Pancreas (tissue), 10 donors: ENCODE measurements around the gene ROR1. TPM values are rescaled to one million over a fixed set of nuclear protein-coding genes. Genes with fewer than 3 reads are reported as not detected.

Experiments
- ATAC-seq, 4 donors: fragments of 200-7000 bp; cut with Tn5 transposase; one replicate each; pipeline versions ENCODE4 v1.8.0 to v1.9.1; 2020; ENCODE audit warnings: mild to moderate bottlenecking in 4 of 4, moderate library complexity in 4 of 4
- DNase-seq, 6 donors: peaks; one replicate each; pipeline ENCODE4 v3.0.0-alpha.2; 2020
- FAIRE-seq: peaks from 2 replicates; lab custom pipeline; 2012; peaks lifted over from hg19 to GRCh38; lab: Jason Lieb, UNC
- H3K27ac ChIP-seq, 4 donors: fragments of 200-600 bp; sonication (generic); 1 replicate in 3 of 4; 2 replicates in 1 of 4; pipeline versions ENCODE4 v1.5.0 to v1.8.0; 2020
- H3K27me3 ChIP-seq, 4 donors: fragments of 200-600 bp; one replicate each; pipeline ENCODE4 v1.8.0; 2021
- H3K36me3 ChIP-seq, 3 donors: fragments of 200-600 bp; sonication (generic) in 1 of 3; one replicate each; pipeline versions ENCODE4 v1.5.0 to v1.8.0; 2020 to 2021
- H3K4me1 ChIP-seq, 3 donors: fragments of 200-600 bp; one replicate each; pipeline ENCODE4 v1.8.0; 2021
- H3K4me3 ChIP-seq, 4 donors: fragments of 200-600 bp; sonication (generic) in 2 of 4; one replicate each; pipeline versions ENCODE4 v1.5.0 to v1.8.0; 2020 to 2021
- H3K9me3 ChIP-seq, 4 donors: fragments of 200-600 bp; one replicate each; pipeline ENCODE4 v1.8.0; 2021
- WGBS, 2 donors: extraction: QIAGEN DNeasy Blood & Tissue Kit; methylation state at CpG; one replicate each; pipeline ENCODE4 v1.1.7; 2013; 5-methylcytosine and 5-hydroxymethylcytosine counted together
- intact Hi-C, 3 donors: fragments of 100-400 bp; cut with DNase I; formaldehyde crosslinking; loops; one replicate each; pipeline versions ENCODE4 v1.11.1 to v1.14.2; 2022
- polyA plus RNA-seq, 2 donors: library from polyadenylated mRNA; stranded (reverse); fragments of 200-250 nt; gene quantifications; one replicate each; pipeline ENCODE4 v1.2.3, GENCODE V29; 2013
- total RNA-seq, 6 donors: library from RNA; stranded (reverse); fragmentation: NEBNext Ultra II Directional in 4 of 6; extraction: Animal tissue kit (Norgen Biotek cat#: 25700) in 4 of 6; gene quantifications; one replicate each; pipeline versions ENCODE4 v1.2.1 to v1.2.4, GENCODE V29; 2021 to 2023
- TF ChIP-seq, protein P1 (sequence below), 4 donors: fragments of 200-600 bp; sonication (generic) in 3 of 4; IDR thresholded peaks; one replicate each; pipeline versions ENCODE4 v1.5.0 to v1.8.0; 2021; ENCODE audit warnings: antibody characterized with exemption in 4 of 4
- donor health status: healthy with polysubstance abuse.
- donor health status: DM: no; HTN: no; CAD: no; lungs with moderate emphysema.
- donor health status: DM: no; HTN: no; CAD: no.
- donor health status: control.
- donor health status: control.
- donor health status: Bipolar disorder and iron deficiency.
- donor health status: DM: yes; HTN: yes; CAD: no.
- donor health status: DM: no; HTN: no; CAD: no.
- donor health status: DM: no; HTN: no; CAD: no.
- donor health status: DM: yes; HTN: yes; CAD: no.

The ROR1 gene
- total and polyA plus RNA-seq, 8 donors = 1.3 to 18.5 (median 7.3) TPM

DNA sequence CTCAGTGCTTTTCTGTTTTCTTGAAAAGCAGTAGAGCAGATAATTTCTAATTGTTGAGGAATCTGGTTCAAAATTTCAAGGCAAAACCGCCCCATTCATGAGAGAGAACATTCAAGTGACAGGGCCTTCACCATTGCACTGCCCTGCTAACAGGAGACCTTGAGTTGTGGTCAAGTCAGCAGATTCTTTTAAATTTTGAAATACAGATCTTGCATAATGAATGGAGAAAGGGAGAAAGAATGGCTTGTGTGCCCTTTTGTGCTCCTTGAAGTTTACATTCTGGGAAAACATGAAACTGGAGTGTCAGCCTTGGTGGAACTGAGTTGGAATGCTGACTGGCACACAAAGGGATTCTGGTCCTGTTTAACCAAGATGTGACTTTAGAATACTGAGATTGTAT is 265.1 kb downstream of the ROR1 start:
- intact Hi-C loops = no loop called here
- no peak for FAIRE-seq
- no peaks in the 10 kb centered on the region for H3K36me3 ChIP-seq
- H3K4me1 ChIP-seq = peaks cover 0 to 12% (median 7%) of the 10 kb centered on the region in 3 donors
- no peaks in the 10 kb centered on the region for H3K27me3 ChIP-seq
- peak in 1 of 4 donors; percentile 13 for ATAC-seq
- H3K9me3 ChIP-seq = no peaks in the 10 kb centered on the region
- 89 to 93% methylated on average over 1 of the region's 1 CpG for WGBS, 2 donors
- no peak overlapping the region for H3K4me3 ChIP-seq
- no peak overlapping the region for H3K27ac ChIP-seq
- DNase-seq = no peak
- TF ChIP-seq, protein P1, sequence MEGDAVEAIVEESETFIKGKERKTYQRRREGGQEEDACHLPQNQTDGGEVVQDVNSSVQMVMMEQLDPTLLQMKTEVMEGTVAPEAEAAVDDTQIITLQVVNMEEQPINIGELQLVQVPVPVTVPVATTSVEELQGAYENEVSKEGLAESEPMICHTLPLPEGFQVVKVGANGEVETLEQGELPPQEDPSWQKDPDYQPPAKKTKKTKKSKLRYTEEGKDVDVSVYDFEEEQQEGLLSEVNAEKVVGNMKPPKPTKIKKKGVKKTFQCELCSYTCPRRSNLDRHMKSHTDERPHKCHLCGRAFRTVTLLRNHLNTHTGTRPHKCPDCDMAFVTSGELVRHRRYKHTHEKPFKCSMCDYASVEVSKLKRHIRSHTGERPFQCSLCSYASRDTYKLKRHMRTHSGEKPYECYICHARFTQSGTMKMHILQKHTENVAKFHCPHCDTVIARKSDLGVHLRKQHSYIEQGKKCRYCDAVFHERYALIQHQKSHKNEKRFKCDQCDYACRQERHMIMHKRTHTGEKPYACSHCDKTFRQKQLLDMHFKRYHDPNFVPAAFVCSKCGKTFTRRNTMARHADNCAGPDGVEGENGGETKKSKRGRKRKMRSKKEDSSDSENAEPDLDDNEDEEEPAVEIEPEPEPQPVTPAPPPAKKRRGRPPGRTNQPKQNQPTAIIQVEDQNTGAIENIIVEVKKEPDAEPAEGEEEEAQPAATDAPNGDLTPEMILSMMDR (IDR thresholded peaks at IDR 0.05) = no peak

DNA sequence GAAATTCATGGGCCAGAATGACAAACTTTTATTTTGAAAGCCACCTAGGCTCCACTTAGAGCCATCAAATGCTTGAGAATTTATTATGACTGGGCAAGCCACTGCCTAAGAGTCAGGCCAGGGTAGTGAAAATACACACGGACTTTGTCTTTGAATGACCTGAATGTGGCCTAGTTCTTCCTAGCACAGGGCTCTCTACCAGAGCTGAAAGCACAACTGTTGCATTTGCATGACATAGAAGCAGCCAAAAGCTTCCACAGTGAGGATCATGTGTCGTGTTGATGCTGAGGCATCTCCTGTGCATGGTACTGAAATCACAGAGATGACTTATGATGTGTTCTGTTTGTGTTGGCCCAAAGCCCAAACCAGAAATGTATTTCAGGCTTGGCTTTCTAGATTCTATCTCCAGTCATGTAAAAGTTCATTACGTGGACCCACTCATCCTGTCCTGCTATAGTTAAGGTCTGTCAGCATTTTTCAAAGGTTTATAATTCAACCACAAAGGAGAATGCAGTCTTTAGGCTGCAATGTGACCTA is 265.6 kb downstream of the ROR1 start:
- intact Hi-C loops = no loop called here
- peak in 1 of 6 donors; percentile 38 for DNase-seq
- no peak overlapping the region for H3K4me3 ChIP-seq
- FAIRE-seq = no peak
- no peaks in the 10 kb centered on the region for H3K36me3 ChIP-seq
- 40 to 44% methylated on average over 3 of the region's 3 CpGs for WGBS, 2 donors
- TF ChIP-seq, protein P1 (IDR thresholded peaks at IDR 0.05) = no peak
- peak; percentile 8 to 71 (median 53) for ATAC-seq
- H3K27ac ChIP-seq = no peak overlapping the region
- no peaks in the 10 kb centered on the region for H3K27me3 ChIP-seq
- H3K4me1 ChIP-seq = peaks cover 0 to 12% (median 7%) of the 10 kb centered on the region in 3 donors
- no peaks in the 10 kb centered on the region for H3K9me3 ChIP-seq

DNA sequence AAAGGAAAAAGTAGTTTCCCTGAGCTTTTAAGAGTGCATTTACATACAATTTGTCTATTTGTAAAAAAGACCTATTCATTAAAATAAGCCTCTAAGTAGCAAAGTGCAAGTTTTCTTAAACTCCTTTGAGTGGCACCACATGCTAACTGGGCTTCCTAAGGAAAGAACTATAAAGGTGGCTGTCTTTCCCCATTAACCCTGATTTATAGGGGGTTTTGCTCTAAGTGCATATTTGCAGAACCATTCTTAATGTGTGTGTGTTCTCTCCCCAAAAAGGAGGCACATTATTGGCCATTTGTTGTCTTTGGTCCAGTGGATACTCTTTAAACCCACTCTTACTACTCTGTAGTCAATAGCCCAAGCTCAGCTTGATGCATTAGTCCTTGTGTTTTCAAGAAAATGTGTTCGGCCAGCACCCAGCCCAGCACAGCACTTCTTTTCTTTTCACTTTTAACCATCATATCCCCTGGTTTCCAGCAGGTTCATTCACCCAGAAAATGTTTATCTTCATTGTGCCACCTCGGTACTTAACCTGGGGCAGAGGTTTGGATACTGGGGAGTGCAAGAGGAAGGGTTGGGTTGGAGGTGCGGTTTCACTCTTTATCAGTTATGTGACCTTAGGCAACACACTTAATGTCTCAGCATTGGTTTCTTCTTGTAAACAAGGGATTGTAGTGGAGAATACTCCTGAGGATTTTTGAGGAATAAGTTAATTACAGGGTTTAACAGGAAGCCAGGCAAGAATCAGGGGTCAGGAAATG is 267.7 kb downstream of the ROR1 start:
- Histone ChIP-seq H3K36me3 (no peaks in the 10 kb centered on the region), H3K4me1 (peaks cover 0 to 12% (median 7%) of the 10 kb centered on the region in 3 donors), H3K27me3 (no peaks in the 10 kb centered on the region), H3K27ac (peak overlapping the region in 1 of 4 donors; percentile 56), H3K4me3 (no peak overlapping the region), H3K9me3 (no peaks in the 10 kb centered on the region)
- no peak for ATAC-seq
- TF ChIP-seq, protein P1 (IDR thresholded peaks at IDR 0.05) = no peak
- no peak for FAIRE-seq
- intact Hi-C loops = no loop called here
- 85 to 88% methylated on average over 3 of the region's 3 CpGs for WGBS, 2 donors
- no peak for DNase-seq

DNA sequence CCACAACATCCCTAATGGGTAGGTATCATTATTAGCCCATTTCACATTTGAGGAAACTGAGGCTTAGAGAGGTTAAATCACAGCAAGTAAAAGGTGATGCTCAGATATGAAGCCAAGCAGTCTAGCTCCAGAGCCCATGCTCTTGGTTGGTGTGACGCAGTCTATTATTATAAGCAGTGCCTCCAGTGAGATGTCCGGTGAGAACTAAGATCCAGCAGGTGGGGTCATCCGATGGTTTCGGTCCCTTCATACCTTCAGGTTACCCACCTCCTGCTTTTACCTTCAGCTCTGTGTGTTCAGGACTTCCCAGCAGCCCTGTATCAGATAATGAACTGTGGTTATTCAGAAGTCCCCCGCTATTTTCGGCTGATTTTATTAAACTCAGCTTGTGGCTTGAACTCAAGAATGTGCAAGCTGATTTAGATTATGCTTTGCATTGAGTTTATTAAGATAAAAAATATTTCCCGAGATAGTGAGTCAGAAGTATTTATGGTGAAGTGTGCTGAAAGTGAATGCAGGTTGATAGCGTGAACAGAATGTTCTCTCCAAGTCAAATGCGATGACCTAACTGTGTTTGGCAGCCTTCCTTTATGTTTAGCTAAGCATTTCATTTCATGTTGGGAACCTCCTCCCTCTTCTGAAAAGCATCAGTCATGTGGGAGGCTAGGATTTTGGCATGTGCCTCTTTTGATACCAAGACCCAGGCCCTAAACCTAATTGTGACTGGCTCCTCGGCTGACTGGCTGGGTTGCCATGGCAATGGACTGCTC is 268.7 kb downstream of the ROR1 start:
- H3K4me3 ChIP-seq = no peak overlapping the region
- H3K4me1 ChIP-seq = peaks cover 0 to 12% (median 7%) of the 10 kb centered on the region in 3 donors
- no peaks in the 10 kb centered on the region for H3K27me3 ChIP-seq
- peak overlapping the region; percentile 7 to 62 (median 47) for H3K27ac ChIP-seq
- DNase-seq (peak in 4 of 6 donors; percentile 28 to 68 (median 49)), FAIRE-seq (no peak), ATAC-seq (peak; percentile 85 to 96 (median 90))
- TF ChIP-seq, protein P1 (IDR thresholded peaks at IDR 0.05) = no peak
- no peaks in the 10 kb centered on the region for H3K36me3 ChIP-seq
- WGBS, 2 donors = 49% methylated on average over 10 of the region's 10 CpGs
- no peaks in the 10 kb centered on the region for H3K9me3 ChIP-seq
- intact Hi-C loops = no loop called here
